AG20443 (cell line): ENCODE measurements around the gene DUSP18.
"Not testable (repeated sequence)": the region's sequence is repeated elsewhere in the genome, so short reads cannot be mapped to it uniquely, and the experiment has no call there.

Source experiments
- DNase-seq: peaks from one replicate; pipeline ENCODE4 v3.0.0; 2012; ENCODE audit warnings: low spot score, mixed read lengths

DUSP18 gene

GRCh38 chr22:30640361-30640760 lies 27.3 kb downstream of the DUSP18 start:
- DNase-seq: no peak

- DNase-seq: peak; percentile 10
Observed at GRCh38 chr22:30637701-30638114, 30.0 kb downstream of the DUSP18 start.

GRCh38 chr22:30636226-30637077 lies 31.2 kb downstream of the DUSP18 start:
- DNase-seq: peak; percentile 46

- DNase-seq: peak; percentile 98
Observed at GRCh38 chr22:30635273-30636225, 32.1 kb downstream of the DUSP18 start, which contains the start of gene SLC35E4. Gene SLC35E4 (plus strand): TSS chr22:30635781. CDS start chr22:30636451, 670 bp downstream.

- peak; percentile 92 for DNase-seq
Observed at GRCh38 chr22:30634471-30635233, 33.0 kb downstream of the DUSP18 start.

GRCh38 chr22:30631469-30631868 lies 36.2 kb downstream of the DUSP18 start:
- not testable (repeated sequence) for DNase-seq

- DNase-seq: no peak
Observed at GRCh38 chr22:30628491-30628890, 39.2 kb downstream of the DUSP18 start.

GRCh38 chr22:30627471-30627870 lies 40.2 kb downstream of the DUSP18 start:
- no peak for DNase-seq

- DNase-seq: no peak
Observed at GRCh38 chr22:30626413-30626812, 41.3 kb downstream of the DUSP18 start.

GRCh38 chr22:30619909-30620308 lies 47.8 kb downstream of the DUSP18 start:
- DNase-seq: not testable (repeated sequence)

- DNase-seq: no peak
Observed at GRCh38 chr22:30617819-30618218, 49.9 kb downstream of the DUSP18 start.

GRCh38 chr22:30615543-30615954 lies 52.1 kb downstream of the DUSP18 start:
- DNase-seq: peak; percentile 4

GRCh38 chr22:30614879-30615278 lies 52.8 kb downstream of the DUSP18 start:
- DNase-seq: peak; percentile 3

- no peak for DNase-seq
Observed at GRCh38 chr22:30614268-30614667, 53.4 kb downstream of the DUSP18 start.

- no peak for DNase-seq
Observed at GRCh38 chr22:30612789-30613188, 54.9 kb downstream of the DUSP18 start.
